ENCODE results near the gene CD163L1.

The CD163L1 gene

GRCh38 chr12:7434670-7435069 is 9.3 kb downstream of the CD163L1 start:
- H3K9ac ChIP-seq (ENCODE audit: low read length) = no peak overlapping the region
- H2AFZ ChIP-seq (ENCODE audit: low read depth, low read length) = no peak overlapping the region
- no peaks in the 10 kb centered on the region for H3K79me2 ChIP-seq (ENCODE audit: low read length)
- H3K4me1 ChIP-seq (ENCODE audit: low read length) = peaks cover 13% of the 10 kb centered on the region
- H4K20me1 ChIP-seq (ENCODE audit: insufficient read depth, low read length) = no peaks in the 10 kb centered on the region
- TF ChIP-seq, protein P1, sequence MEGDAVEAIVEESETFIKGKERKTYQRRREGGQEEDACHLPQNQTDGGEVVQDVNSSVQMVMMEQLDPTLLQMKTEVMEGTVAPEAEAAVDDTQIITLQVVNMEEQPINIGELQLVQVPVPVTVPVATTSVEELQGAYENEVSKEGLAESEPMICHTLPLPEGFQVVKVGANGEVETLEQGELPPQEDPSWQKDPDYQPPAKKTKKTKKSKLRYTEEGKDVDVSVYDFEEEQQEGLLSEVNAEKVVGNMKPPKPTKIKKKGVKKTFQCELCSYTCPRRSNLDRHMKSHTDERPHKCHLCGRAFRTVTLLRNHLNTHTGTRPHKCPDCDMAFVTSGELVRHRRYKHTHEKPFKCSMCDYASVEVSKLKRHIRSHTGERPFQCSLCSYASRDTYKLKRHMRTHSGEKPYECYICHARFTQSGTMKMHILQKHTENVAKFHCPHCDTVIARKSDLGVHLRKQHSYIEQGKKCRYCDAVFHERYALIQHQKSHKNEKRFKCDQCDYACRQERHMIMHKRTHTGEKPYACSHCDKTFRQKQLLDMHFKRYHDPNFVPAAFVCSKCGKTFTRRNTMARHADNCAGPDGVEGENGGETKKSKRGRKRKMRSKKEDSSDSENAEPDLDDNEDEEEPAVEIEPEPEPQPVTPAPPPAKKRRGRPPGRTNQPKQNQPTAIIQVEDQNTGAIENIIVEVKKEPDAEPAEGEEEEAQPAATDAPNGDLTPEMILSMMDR (IDR thresholded peaks at IDR 0.05; ENCODE audit: low read depth, low read length) = no peak
- no peak for TF ChIP-seq EZH2phosphoT487 (IDR thresholded peaks at IDR 0.05; ENCODE audit: low read depth)
- no peaks in the 10 kb centered on the region for H3K9me3 ChIP-seq (ENCODE audit: insufficient read depth, low read length)
- H3K27ac ChIP-seq (ENCODE audit: low read length) = no peak overlapping the region
- H3K4me3 ChIP-seq (ENCODE audit: low read length) = no peak overlapping the region
- H3K27me3 ChIP-seq (ENCODE audit: low read depth, low read length) = peaks cover 30% of the 10 kb centered on the region
- peak overlapping the region; percentile 33; the same call in 1 of the 2 replicates for H3K4me2 ChIP-seq (ENCODE audit: low read length)
- H3K36me3 ChIP-seq (replicated peaks; ENCODE audit: low read depth, low read length) = no peaks in the 10 kb centered on the region

- TF ChIP-seq EZH2phosphoT487 (IDR thresholded peaks at IDR 0.05; ENCODE audit: low read depth) = no peak
- TF ChIP-seq, protein P1 (IDR thresholded peaks at IDR 0.05; ENCODE audit: low read depth, low read length) = no peak
- H4K20me1 ChIP-seq (ENCODE audit: insufficient read depth, low read length) = no peaks in the 10 kb centered on the region
- H3K4me2 ChIP-seq (ENCODE audit: low read length) = no peak overlapping the region
- no peaks in the 10 kb centered on the region for H3K36me3 ChIP-seq (replicated peaks; ENCODE audit: low read depth, low read length)
- H3K4me3 ChIP-seq (ENCODE audit: low read length) = no peak overlapping the region
- no peaks in the 10 kb centered on the region for H3K9me3 ChIP-seq (ENCODE audit: insufficient read depth, low read length)
- H2AFZ ChIP-seq (ENCODE audit: low read depth, low read length) = no peak overlapping the region
- H3K79me2 ChIP-seq (ENCODE audit: low read length) = no peaks in the 10 kb centered on the region
- no peak overlapping the region for H3K27ac ChIP-seq (ENCODE audit: low read length)
- H3K27me3 ChIP-seq (ENCODE audit: low read depth, low read length) = peaks cover 35% of the 10 kb centered on the region
- H3K9ac ChIP-seq (ENCODE audit: low read length) = no peak overlapping the region
- H3K4me1 ChIP-seq (ENCODE audit: low read length) = peaks cover 13% of the 10 kb centered on the region
Measured at GRCh38 chr12:7433276-7433822, 10.6 kb downstream of the CD163L1 start.

- Histone ChIP-seq H3K27ac (ENCODE audit: low read length) (no peak overlapping the region), H2AFZ (ENCODE audit: low read depth, low read length) (no peak overlapping the region)
Measured at GRCh38 chr12:7431993-7432685, 11.8 kb downstream of the CD163L1 start.

DNA sequence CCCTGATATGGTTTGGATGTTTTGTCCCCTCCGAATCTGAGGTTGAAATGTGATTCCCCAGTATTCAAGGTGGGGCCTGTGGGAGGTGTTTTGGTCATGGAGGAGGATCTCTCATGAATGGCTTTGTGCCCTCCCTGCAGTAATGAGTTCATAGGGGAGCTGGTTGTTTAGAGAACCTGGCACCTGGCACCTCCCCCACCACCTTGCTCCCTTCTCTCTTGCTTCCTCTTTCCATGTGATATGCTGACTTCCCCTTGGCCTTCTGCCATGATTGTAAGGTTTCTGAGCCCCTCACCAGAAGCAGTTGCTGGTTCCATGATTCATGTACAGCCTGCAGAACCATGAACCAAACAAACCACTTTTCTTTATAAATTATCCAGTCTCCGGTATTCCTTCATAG is 32.6 kb downstream of the CD163L1 start:
- Histone ChIP-seq H3K9ac (ENCODE audit: low read length) (no peak overlapping the region), H3K79me2 (ENCODE audit: low read length) (no peaks in the 10 kb centered on the region), H3K4me3 (ENCODE audit: low read length) (no peak overlapping the region), H3K36me3 (replicated peaks; ENCODE audit: low read depth, low read length) (no peaks in the 10 kb centered on the region), H3K27me3 (ENCODE audit: low read depth, low read length) (0 out of 2 replicates have a peak, but pooled peaks cover 6% of the 10 kb centered on the region), H2AFZ (ENCODE audit: low read depth, low read length) (no peak overlapping the region), H3K9me3 (ENCODE audit: insufficient read depth, low read length) (no peaks in the 10 kb centered on the region), H3K4me2 (ENCODE audit: low read length) (peak overlapping the region; percentile 12; the same call in 1 of the 2 replicates), H3K4me1 (ENCODE audit: low read length) (peaks cover 8% of the 10 kb centered on the region), H4K20me1 (ENCODE audit: insufficient read depth, low read length) (no peaks in the 10 kb centered on the region), H3K27ac (ENCODE audit: low read length) (no peak overlapping the region)
- TF ChIP-seq, protein P1 (IDR thresholded peaks at IDR 0.05; ENCODE audit: low read depth, low read length) = no peak
- no peak for TF ChIP-seq EZH2phosphoT487 (IDR thresholded peaks at IDR 0.05; ENCODE audit: low read depth)

More at GRCh38 chr12:7431993-7432685, 11.8 kb downstream of the CD163L1 start:
- Histone ChIP-seq H3K4me1 (ENCODE audit: low read length) (peaks cover 13% of the 10 kb centered on the region), H3K36me3 (replicated peaks; ENCODE audit: low read depth, low read length) (no peaks in the 10 kb centered on the region), H3K27me3 (ENCODE audit: low read depth, low read length) (peaks cover 39% of the 10 kb centered on the region), H3K9me3 (ENCODE audit: insufficient read depth, low read length) (no peaks in the 10 kb centered on the region), H3K79me2 (ENCODE audit: low read length) (no peaks in the 10 kb centered on the region), H3K4me3 (ENCODE audit: low read length) (no peak overlapping the region), H3K9ac (ENCODE audit: low read length) (no peak overlapping the region), H3K4me2 (ENCODE audit: low read length) (no peak overlapping the region), H4K20me1 (ENCODE audit: insufficient read depth, low read length) (no peaks in the 10 kb centered on the region)
- no peak for TF ChIP-seq EZH2phosphoT487 (IDR thresholded peaks at IDR 0.05; ENCODE audit: low read depth)
- TF ChIP-seq, protein P1 (IDR thresholded peaks at IDR 0.05; ENCODE audit: low read depth, low read length) = no peak

Data from OCI-LY3 (cell line).